HEK293 (cell line): ENCODE data around the gene TGM6.

Experiments used
- CTCF ChIA-PET: fragments of 350-600 bp; formaldehyde crosslinking; extraction: SDS; loops from one replicate; lab custom pipeline; 2021; ENCODE audit warnings: antibody characterized with exemption; lab: Yijun Ruan, JAX
- POLR2A ChIA-PET: fragments of 300-600 bp; formaldehyde crosslinking; extraction: SDS; loops from one replicate; lab custom pipeline; 2020; ENCODE audit warnings: antibody characterized with exemption, inconsistent platforms; lab: Yijun Ruan, JAX
- H3K27ac ChIP-seq: fragments of 200-500 bp; sonication (Bioruptor generic); 2 replicates; pipeline ENCODE4 v1.5.1; 2014; ENCODE audit warnings: low read depth, low read length, control low read depth, inconsistent platforms; ENCODE audit errors: extremely low read depth
- H3K36me3 ChIP-seq, 2 experiments: fragments of 200-500 bp in 1 of 2; sonication (Bioruptor generic) in 1 of 2; 1 replicate in 1 of 2; 2 replicates in 1 of 2; pipeline ENCODE4 v1.5.1; 2014 to 2017; ENCODE audit warnings: inconsistent platforms in 2 of 2, low read length in 2 of 2; ENCODE audit not compliant: control insufficient read depth in 2 of 2, insufficient read depth in 1 of 2
- H3K4me1 ChIP-seq: fragments of 200-500 bp; sonication (Bioruptor generic); 2 replicates; pipeline ENCODE4 v1.5.1; 2014; ENCODE audit warnings: mild to moderate bottlenecking, low read length, inconsistent platforms; ENCODE audit not compliant: control insufficient read depth, insufficient read depth
- H3K4me3 ChIP-seq: 2 replicates; pipeline ENCODE4 v1.5.1; 2011; ENCODE audit warnings: low read depth, mild to moderate bottlenecking, control low read depth, low read length, moderate library complexity
- H3K9me3 ChIP-seq: fragments of 200-500 bp; sonication (Bioruptor generic); 2 replicates; pipeline ENCODE4 v1.5.1; 2014; ENCODE audit warnings: low read depth, low read length, inconsistent platforms; ENCODE audit not compliant: control insufficient read depth, insufficient read depth
- CTCF ChIP-seq: fragments of 450-650 bp; formaldehyde crosslinking; IDR thresholded peaks from 2 replicates; pipeline ENCODE4 v1.5.1; 2016; ENCODE audit warnings: missing biosample characterization, missing genetic modification characterization
- REPIN1 ChIP-seq: fragments of 450-650 bp; formaldehyde crosslinking; IDR thresholded peaks from 2 replicates; pipeline ENCODE4 v1.5.1; 2017; ENCODE audit warnings: missing biosample characterization, missing genetic modification characterization, low read depth
- YY2 ChIP-seq: fragments of 450-650 bp; formaldehyde crosslinking; IDR thresholded peaks from 2 replicates; pipeline ENCODE4 v1.5.1; 2016; ENCODE audit warnings: missing biosample characterization, missing genetic modification characterization
- ZFHX2 ChIP-seq: fragments of 450-650 bp; formaldehyde crosslinking; conservative IDR thresholded peaks from 2 replicates; pipeline ENCODE4 v1.5.1; 2016; ENCODE audit warnings: missing biosample characterization, missing genetic modification characterization
- ZFP3 ChIP-seq: fragments of 450-650 bp; formaldehyde crosslinking; IDR thresholded peaks from 2 replicates; pipeline ENCODE4 v1.5.1; 2016; ENCODE audit warnings: low read depth, missing biosample characterization, missing genetic modification characterization
- ZFP69B ChIP-seq: fragments of 450-650 bp; formaldehyde crosslinking; IDR thresholded peaks from 2 replicates; pipeline ENCODE4 v1.5.1; 2016; ENCODE audit warnings: missing biosample characterization, missing genetic modification characterization
- ZNF140 ChIP-seq: fragments of 450-650 bp; formaldehyde crosslinking; IDR thresholded peaks from 2 replicates; pipeline ENCODE4 v1.5.1; 2016; ENCODE audit warnings: missing biosample characterization, missing genetic modification characterization
- ZNF518A ChIP-seq: fragments of 450-650 bp; formaldehyde crosslinking; conservative IDR thresholded peaks from 2 replicates; pipeline ENCODE4 v1.5.1; 2016; ENCODE audit warnings: low read depth, missing biosample characterization, missing genetic modification characterization
- ZNF670 ChIP-seq: fragments of 450-650 bp; formaldehyde crosslinking; IDR thresholded peaks from 2 replicates; pipeline ENCODE4 v1.5.1; 2016; ENCODE audit warnings: missing biosample characterization, missing genetic modification characterization, low read depth
- ZNF701 ChIP-seq: fragments of 450-650 bp; formaldehyde crosslinking; IDR thresholded peaks from 2 replicates; pipeline ENCODE4 v1.5.1; 2016; ENCODE audit warnings: missing biosample characterization, missing genetic modification characterization
- ZNF791 ChIP-seq: fragments of 450-650 bp; formaldehyde crosslinking; IDR thresholded peaks from 2 replicates; pipeline ENCODE4 v1.5.1; 2016; ENCODE audit warnings: missing biosample characterization, missing genetic modification characterization
- TF ChIP-seq, protein P1 (sequence below): fragments of 450-650 bp; formaldehyde crosslinking; IDR thresholded peaks from 2 replicates; pipeline ENCODE4 v1.5.1; 2017; ENCODE audit warnings: missing biosample characterization, missing genetic modification characterization
- TF ChIP-seq, protein P2 (sequence below): fragments of 450-650 bp; formaldehyde crosslinking; IDR thresholded peaks from 2 replicates; pipeline ENCODE4 v1.5.1; 2017; ENCODE audit warnings: missing biosample characterization, missing genetic modification characterization

TGM6 gene

DNA sequence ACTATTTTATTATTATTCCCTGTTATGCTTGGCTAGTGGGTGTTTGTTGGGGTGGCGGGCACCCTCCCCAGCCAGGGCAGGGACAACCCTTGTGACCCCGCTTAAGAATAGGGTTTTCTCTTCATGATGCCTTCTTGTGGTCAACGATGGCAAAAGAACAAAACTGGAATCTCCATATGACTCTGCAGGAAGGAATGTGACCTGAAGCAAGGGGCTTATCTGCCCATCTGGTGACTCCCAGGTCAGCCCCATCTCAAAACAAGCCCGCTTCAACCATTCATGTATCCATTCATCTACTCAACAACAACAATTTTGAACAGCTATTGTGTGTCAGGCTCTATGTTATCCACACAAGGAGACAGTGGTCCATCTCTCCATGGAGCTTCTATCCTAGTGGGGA, 30.9 kb upstream of the TGM6 start (continued):
- no peak for TF ChIP-seq ZNF518A (tag by site-specific recombination)

GRCh38 chr20:2350606-2351005, 30.1 kb upstream of the TGM6 start:
- H3K27ac ChIP-seq: no peak overlapping the region
- ChIA-PET POLR2A (no interaction called here), CTCF (interaction anchor here (0.6 to 2.0 kb wide), 15 partner anchors 11 to 1795 kb away, joined by 3 to 7 read pairs (median 4); no protein-coding TSS in a partner anchor)
- H3K4me1 ChIP-seq: no peaks in the 10 kb centered on the region
- no peaks in the 10 kb centered on the region for H3K36me3 ChIP-seq
- TF ChIP-seq ZNF670 (no peak), ZFP69B (no peak), ZFHX2 (tag by site-specific recombination) (no peak), ZNF791 (tag by site-specific recombination) (no peak), ZFP3 (no peak), CTCF (no peak), YY2 (tag by site-specific recombination) (no peak), ZNF140 (tag by site-specific recombination) (no peak)
- TF ChIP-seq, protein P1, sequence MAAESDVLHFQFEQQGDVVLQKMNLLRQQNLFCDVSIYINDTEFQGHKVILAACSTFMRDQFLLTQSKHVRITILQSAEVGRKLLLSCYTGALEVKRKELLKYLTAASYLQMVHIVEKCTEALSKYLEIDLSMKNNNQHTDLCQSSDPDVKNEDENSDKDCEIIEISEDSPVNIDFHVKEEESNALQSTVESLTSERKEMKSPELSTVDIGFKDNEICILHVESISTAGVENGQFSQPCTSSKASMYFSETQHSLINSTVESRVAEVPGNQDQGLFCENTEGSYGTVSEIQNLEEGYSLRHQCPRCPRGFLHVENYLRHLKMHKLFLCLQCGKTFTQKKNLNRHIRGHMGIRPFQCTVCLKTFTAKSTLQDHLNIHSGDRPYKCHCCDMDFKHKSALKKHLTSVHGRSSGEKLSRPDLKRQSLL: no peak
- no peak overlapping the region for H3K4me3 ChIP-seq
- no peaks in the 10 kb centered on the region for H3K9me3 ChIP-seq

- ChIA-PET POLR2A (no interaction called here), CTCF (interaction anchor here (0.6 to 0.7 kb wide), 2 partner anchors 89 to 253 kb away, joined by 5 read pairs; no protein-coding TSS in a partner anchor)
- H3K4me3 ChIP-seq: no peak overlapping the region
- no peaks in the 10 kb centered on the region for H3K4me1 ChIP-seq
- no peak for TF ChIP-seq ZNF701 (tag by site-specific recombination)
- TF ChIP-seq REPIN1 (tag by site-specific recombination): no peak
- TF ChIP-seq, protein P2, sequence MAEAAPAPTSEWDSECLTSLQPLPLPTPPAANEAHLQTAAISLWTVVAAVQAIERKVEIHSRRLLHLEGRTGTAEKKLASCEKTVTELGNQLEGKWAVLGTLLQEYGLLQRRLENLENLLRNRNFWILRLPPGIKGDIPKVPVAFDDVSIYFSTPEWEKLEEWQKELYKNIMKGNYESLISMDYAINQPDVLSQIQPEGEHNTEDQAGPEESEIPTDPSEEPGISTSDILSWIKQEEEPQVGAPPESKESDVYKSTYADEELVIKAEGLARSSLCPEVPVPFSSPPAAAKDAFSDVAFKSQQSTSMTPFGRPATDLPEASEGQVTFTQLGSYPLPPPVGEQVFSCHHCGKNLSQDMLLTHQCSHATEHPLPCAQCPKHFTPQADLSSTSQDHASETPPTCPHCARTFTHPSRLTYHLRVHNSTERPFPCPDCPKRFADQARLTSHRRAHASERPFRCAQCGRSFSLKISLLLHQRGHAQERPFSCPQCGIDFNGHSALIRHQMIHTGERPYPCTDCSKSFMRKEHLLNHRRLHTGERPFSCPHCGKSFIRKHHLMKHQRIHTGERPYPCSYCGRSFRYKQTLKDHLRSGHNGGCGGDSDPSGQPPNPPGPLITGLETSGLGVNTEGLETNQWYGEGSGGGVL (tag by site-specific recombination): no peak
- H3K36me3 ChIP-seq: no peaks in the 10 kb centered on the region
- H3K27ac ChIP-seq: no peak overlapping the region
- no peaks in the 10 kb centered on the region for H3K9me3 ChIP-seq
These were observed 27.5 kb upstream of the TGM6 start for GRCh38 chr20:2353231-2353630.
